ENCODE measurements around the gene TTC3.

Gene TTC3

GRCh38 chr21:37226041-37226920 is 153.2 kb downstream of the TTC3 start:
- no peak for DNase-seq

GRCh38 chr21:37227071-37228002 is 154.3 kb downstream of the TTC3 start:
- DNase-seq = no peak

- no peak for DNase-seq
These were observed 154.9 kb downstream of the TTC3 start for GRCh38 chr21:37228003-37228400.

- DNase-seq = no peak
These were observed 157.7 kb downstream of the TTC3 start for GRCh38 chr21:37230632-37231248.

GRCh38 chr21:37231249-37231645 is 158.2 kb downstream of the TTC3 start:
- DNase-seq = no peak

GRCh38 chr21:37231671-37232070 is 158.6 kb downstream of the TTC3 start:
- no peak for DNase-seq

GRCh38 chr21:37232274-37233018 is 159.4 kb downstream of the TTC3 start:
- DNase-seq = no peak

GRCh38 chr21:37233551-37234146 is 160.6 kb downstream of the TTC3 start:
- DNase-seq = no peak

- no peak for DNase-seq
These were observed 164.3 kb downstream of the TTC3 start for GRCh38 chr21:37237346-37237745.

- DNase-seq = no peak
These were observed 164.7 kb downstream of the TTC3 start for GRCh38 chr21:37237764-37238163.

- no peak for DNase-seq
These were observed 167.9 kb downstream of the TTC3 start for GRCh38 chr21:37240978-37241377.

GRCh38 chr21:37241426-37241825 is 168.4 kb downstream of the TTC3 start:
- DNase-seq = no peak

GRCh38 chr21:37243961-37244360 is 170.9 kb downstream of the TTC3 start:
- DNase-seq = no peak

GRCh38 chr21:37244501-37245095 is 171.5 kb downstream of the TTC3 start:
- no peak for DNase-seq

- no peak for DNase-seq
These were observed 172.1 kb downstream of the TTC3 start for GRCh38 chr21:37245151-37245550.

GRCh38 chr21:37248298-37248697 is 175.2 kb downstream of the TTC3 start:
- no peak for DNase-seq

- no peak for DNase-seq
These were observed 176.3 kb downstream of the TTC3 start for GRCh38 chr21:37249112-37249904.

- DNase-seq = no peak
These were observed 178.2 kb downstream of the TTC3 start for GRCh38 chr21:37251294-37251634.
